IMR-90 (cell line): ENCODE data around the gene NRDC. TPM values are rescaled to one million over a fixed set of nuclear protein-coding genes. Genes with fewer than 3 reads are reported as not detected.

Source experiments
- ATAC-seq: fragments of 200-7000 bp; cut with Tn5 transposase; 2 replicates; pipeline ENCODE4 v1.9.1; 2020; ENCODE audit warnings: low read depth, mild to moderate bottlenecking, moderate library complexity
- BruUV-seq: library from RNA; stranded (reverse); fragments of 400-500 nt; replicated peaks from 2 replicates; lab custom pipeline; 2021; lab: Mats Ljungman, UMichigan
- CTCF ChIA-PET: fragments of 300-600 bp; formaldehyde crosslinking; extraction: SDS; loops from one replicate; lab custom pipeline; 2021; ENCODE audit warnings: antibody characterized with exemption; lab: Yijun Ruan, JAX
- POLR2A ChIA-PET: fragments of 300-600 bp; sonication (Branson Sonifier 250); formaldehyde crosslinking; loops from one replicate; lab custom pipeline; 2022; ENCODE audit warnings: antibody characterized with exemption; ENCODE audit not compliant: unreplicated experiment; lab: Charles Lee
- DNase-seq: peaks from one replicate; pipeline ENCODE4 v3.0.0; 2013
- H2AFZ ChIP-seq: replicated peaks from 2 replicates; pipeline ENCODE3; 2013; ENCODE audit warnings: low read length, mild to moderate bottlenecking; ENCODE audit not compliant: poor library complexity
- H2AK5ac ChIP-seq: 2 replicates; pipeline ENCODE4 v1.6.1; 2013; ENCODE audit warnings: low read depth, low read length, inconsistent platforms
- H2AK9ac ChIP-seq: replicated peaks from 2 replicates; pipeline ENCODE3; 2013; ENCODE audit warnings: mild to moderate bottlenecking, low read depth, low read length, moderate library complexity; ENCODE audit not compliant: poor library complexity
- H2BK120ac ChIP-seq: 2 replicates; pipeline ENCODE4 v1.6.1; 2013; ENCODE audit warnings: low read depth, low read length, inconsistent platforms
- H2BK15ac ChIP-seq: 3 replicates; pipeline ENCODE4 v1.6.1; 2013; ENCODE audit warnings: low read depth, low read length, inconsistent platforms
- H2BK20ac ChIP-seq: 2 replicates; pipeline ENCODE4 v1.6.1; 2013; ENCODE audit warnings: low read depth, mild to moderate bottlenecking, inconsistent platforms, low read length, moderate library complexity
- H2BK5ac ChIP-seq: 2 replicates; pipeline ENCODE4 v1.6.1; 2013; ENCODE audit warnings: mild to moderate bottlenecking, low read depth, low read length, inconsistent platforms; ENCODE audit not compliant: poor library complexity, severe bottlenecking
- H3K14ac ChIP-seq: replicated peaks from 2 replicates; pipeline ENCODE4 v1.6.1; 2013; ENCODE audit warnings: low read depth, low read length, inconsistent platforms
- H3K18ac ChIP-seq: 2 replicates; pipeline ENCODE4 v1.6.1; 2013; ENCODE audit warnings: low read depth, low read length, control low read depth
- H3K23ac ChIP-seq: 2 replicates; pipeline ENCODE4 v1.6.1; 2013; ENCODE audit warnings: low read depth, low read length, inconsistent platforms
- H3K27ac ChIP-seq: 2 replicates; pipeline ENCODE4 v1.5.1; 2013; ENCODE audit warnings: mild to moderate bottlenecking, control low read depth, low read length; ENCODE audit not compliant: insufficient read depth
- H3K27me3 ChIP-seq: 2 replicates; pipeline ENCODE4 v1.6.1; 2013; ENCODE audit warnings: low read length; ENCODE audit not compliant: control insufficient read depth, insufficient read depth
- H3K36me3 ChIP-seq: 2 replicates; pipeline ENCODE4 v1.6.1; 2013; ENCODE audit warnings: low read length, mixed read lengths; ENCODE audit not compliant: control insufficient read depth, insufficient read depth
- H3K4ac ChIP-seq: 2 replicates; pipeline ENCODE4 v1.6.1; 2013; ENCODE audit warnings: low read depth, low read length, inconsistent platforms
- H3K4me1 ChIP-seq: 2 replicates; pipeline ENCODE4 v1.6.1; 2013; ENCODE audit warnings: low read length, mixed read lengths; ENCODE audit not compliant: control insufficient read depth, insufficient read depth
- H3K4me2 ChIP-seq: 2 replicates; pipeline ENCODE4 v1.6.1; 2013; ENCODE audit warnings: low read depth, mild to moderate bottlenecking, control low read depth, low read length, moderate library complexity
- H3K4me3 ChIP-seq: 2 replicates; pipeline ENCODE4 v1.5.1; 2013; ENCODE audit warnings: low read depth, mild to moderate bottlenecking, control low read depth, low read length, moderate library complexity; ENCODE audit not compliant: insufficient read depth
- H3K56ac ChIP-seq: 2 replicates; pipeline ENCODE4 v1.6.1; 2013; ENCODE audit warnings: low read length, inconsistent platforms; ENCODE audit not compliant: insufficient read depth; ENCODE audit errors: extremely low read depth
- H3K79me1 ChIP-seq, 2 experiments: 2 replicates each; pipeline ENCODE4 v1.6.1; 2013; ENCODE audit warnings: low read length in 2 of 2, inconsistent platforms in 1 of 2, low read depth in 1 of 2
- H3K9ac ChIP-seq: 2 replicates; pipeline ENCODE4 v1.6.1; 2013; ENCODE audit warnings: low read depth, low read length, control low read depth
- H3K9me1 ChIP-seq: 2 replicates; pipeline ENCODE4 v1.6.1; 2013; ENCODE audit warnings: low read length, inconsistent platforms; ENCODE audit not compliant: insufficient read depth
- H3K9me3 ChIP-seq: 2 replicates; pipeline ENCODE4 v1.6.1; 2013; ENCODE audit warnings: low read length; ENCODE audit not compliant: control insufficient read depth, insufficient read depth
- H4K20me1 ChIP-seq: 2 replicates; pipeline ENCODE4 v1.6.1; 2013; ENCODE audit warnings: low read length, inconsistent platforms; ENCODE audit not compliant: insufficient read depth
- H4K5ac ChIP-seq: 2 replicates; pipeline ENCODE4 v1.6.1; 2013; ENCODE audit warnings: mild to moderate bottlenecking, low read depth, low read length, control low read depth
- H4K8ac ChIP-seq, 2 experiments: 2 replicates each; pipeline ENCODE4 v1.6.1; 2013; ENCODE audit warnings: low read depth in 2 of 2, low read length in 2 of 2, control low read depth in 1 of 2, inconsistent platforms in 1 of 2
- H4K91ac ChIP-seq: 2 replicates; pipeline ENCODE4 v1.6.1; 2013; ENCODE audit warnings: low read depth, low read length, inconsistent platforms; ENCODE audit not compliant: insufficient read depth
- BHLHE40 ChIP-seq: fragments of 150-350 bp; IDR thresholded peaks from 2 replicates; pipeline ENCODE4 v1.6.1; 2016; ENCODE audit warnings: mild to moderate bottlenecking, low read depth, low read length
- CEBPB ChIP-seq: IDR thresholded peaks from 2 replicates; pipeline ENCODE4 v1.6.1; 2012; ENCODE audit warnings: low read depth, low read length, improper control_type of control experiment
- CHD1 ChIP-seq: IDR thresholded peaks from 2 replicates; pipeline ENCODE4 v1.6.1; 2012; ENCODE audit warnings: low read depth, low read length, improper control_type of control experiment
- ELK1 ChIP-seq: fragments of 150-350 bp; IDR thresholded peaks from 2 replicates; pipeline ENCODE4 v1.6.1; 2016; ENCODE audit warnings: low read depth, mild to moderate bottlenecking, low read length, moderate library complexity, borderline replicate concordance
- MAFK ChIP-seq: IDR thresholded peaks from 2 replicates; pipeline ENCODE4 v1.6.1; 2012; ENCODE audit warnings: low read depth, low read length, improper control_type of control experiment
- POLR2A ChIP-seq: IDR thresholded peaks from 2 replicates; pipeline ENCODE4 v1.6.1; 2012; ENCODE audit warnings: mild to moderate bottlenecking, low read depth, low read length
- SMC3 ChIP-seq: fragments of 150-350 bp; IDR thresholded peaks from 2 replicates; pipeline ENCODE4 v1.6.1; 2016; ENCODE audit warnings: low read depth, mild to moderate bottlenecking, antibody characterized with exemption, low read length, moderate library complexity
- USF2 ChIP-seq: fragments of 150-350 bp; IDR thresholded peaks from 2 replicates; pipeline ENCODE4 v1.6.1; 2017; ENCODE audit warnings: mild to moderate bottlenecking, antibody characterized with exemption, low read length, low read depth
- WGBS, 2 experiments: methylation state at CpG; one replicate each; pipeline versions ENCODE4 v1.1.5 to v1.1.7; 2013; ENCODE audit warnings: missing lambda C conversion rate in 2 of 2; ENCODE audit not compliant: insufficient read length in 1 of 2; ENCODE audit errors: extremely low coverage in 2 of 2; 5-methylcytosine and 5-hydroxymethylcytosine counted together
- dilution Hi-C: fragments of 300-500 bp; cut with HindIII; formaldehyde crosslinking; loops from one replicate; pipeline ENCODE4 v1.14.3; 2018; ENCODE audit warnings: low sequenced_read_pairs; ENCODE audit not compliant: unreplicated experiment
- in situ Hi-C: fragments of 300-500 bp; cut with MboI; formaldehyde crosslinking; loops from 3 replicates; pipeline ENCODE4 v1.14.3; 2019; ENCODE audit warnings: low sequenced_read_pairs, inconsistent platforms, mixed read lengths
- intact Hi-C: fragments of 100-400 bp; cut with micrococcal nuclease; formaldehyde crosslinking; loops from 2 replicates; pipeline ENCODE4 v1.10.0; 2022
- polyA plus RNA-seq, 3 experiments: library from polyadenylated mRNA; depleted of rRNA; stranded (reverse); fragments of >200 nt; gene quantifications; 2 replicates each; pipeline ENCODE4 v1.2.3, GENCODE V29; 2012; ENCODE audit warnings: low replicate concordance in 1 of 3
- total RNA-seq: library from RNA; depleted of rRNA; stranded (reverse); fragments of >200 nt; gene quantifications from 2 replicates; pipeline ENCODE4 v1.2.3, GENCODE V29; 2012

The NRDC gene
- total and polyA plus RNA-seq, 2 of the 4 experiments (the other 2 are of a cell fraction) = 75.8 to 84.7 TPM

GRCh38 chr1:51750729-51751128, 127.8 kb downstream of the NRDC start:
- Histone ChIP-seq H3K9ac (no peak overlapping the region), H2BK15ac (no peak overlapping the region), H3K14ac (no peak overlapping the region), H3K4me3 (no peak overlapping the region), H3K27ac (no peak overlapping the region), H2AFZ (no peak overlapping the region), H4K5ac (no peak overlapping the region), H2AK9ac (no peak overlapping the region), H4K8ac (no peak overlapping the region), H3K4ac (no peak overlapping the region), H4K20me1 (no peaks in the 10 kb centered on the region), H3K36me3 (peaks cover 16% of the 10 kb centered on the region), H2BK5ac (no peak overlapping the region), H3K18ac (no peak overlapping the region), H4K91ac (no peak overlapping the region), H3K56ac (no peak overlapping the region), H2AK5ac (no peak overlapping the region), H3K23ac (no peak overlapping the region), H2BK20ac (no peak overlapping the region), H3K9me3 (peaks cover 3% of the 10 kb centered on the region), H3K79me1 (peaks cover 6 to 7% of the 10 kb centered on the region in 2 experiments; a peak in 3 of 4 replicates), H2BK120ac (no peak overlapping the region), H3K9me1 (no peaks in the 10 kb centered on the region), H3K4me2 (no peak overlapping the region), H3K27me3 (no peaks in the 10 kb centered on the region), H3K4me1 (no peaks in the 10 kb centered on the region)
- WGBS, 2 experiments = 80% methylated on average over 1 of the region's 1 CpG; no CpG with 5 or more reads in 1 of the 2 experiments
- ChIA-PET CTCF (no interaction called here), POLR2A (interaction anchor here (0.6 kb wide), 1 partner anchor 986 kb away, joined by 3 read pairs; no protein-coding TSS in a partner anchor)
- no TSS peak for BruUV-seq
- ATAC-seq (peak; percentile 29), DNase-seq (peak; percentile 42)
- TF ChIP-seq SMC3 (no peak), CEBPB (peak; percentile 51; the same call in 1 of the 2 replicates), ELK1 (no peak), MAFK (no peak), CHD1 (no peak), BHLHE40 (no peak), POLR2A (no peak), USF2 (no peak)
- dilution Hi-C loops = no loop called here
- intact Hi-C loops = no loop called here
- in situ Hi-C loops = no loop called here
